SKM-1 (cell line): Measurements from ENCODE around the gene KRT80.
A peak's percentile ranks its signal among the peaks of the same experiment; 100 is the strongest.

Experiments used
- DNase-seq: peaks from one replicate; lab custom pipeline; 2025; ENCODE audit not compliant: unreplicated experiment; lab: John Stamatoyannopoulos, UW

Gene KRT80

GRCh38 chr12:52211716-52212585, 20.1 kb upstream of the KRT80 start:
- no peak for DNase-seq

- DNase-seq = no peak
Observed at GRCh38 chr12:52210925-52211650, 19.3 kb upstream of the KRT80 start.

- no peak for DNase-seq
Observed at GRCh38 chr12:52210186-52210924, 18.5 kb upstream of the KRT80 start.

- no peak for DNase-seq
Observed at GRCh38 chr12:52209321-52209720, 17.5 kb upstream of the KRT80 start.

GRCh38 chr12:52208424-52209165, 16.8 kb upstream of the KRT80 start:
- no peak for DNase-seq

- no peak for DNase-seq
Observed at GRCh38 chr12:52207895-52208294, 16.1 kb upstream of the KRT80 start.

- DNase-seq = no peak
Observed at GRCh38 chr12:52207106-52207505, 15.3 kb upstream of the KRT80 start.

GRCh38 chr12:52206304-52207040, 14.7 kb upstream of the KRT80 start:
- DNase-seq = no peak

GRCh38 chr12:52205612-52206303, 13.9 kb upstream of the KRT80 start:
- DNase-seq = no peak

GRCh38 chr12:52204931-52205505, 13.2 kb upstream of the KRT80 start:
- DNase-seq = no peak

- DNase-seq = no peak
Observed at GRCh38 chr12:52204095-52204930, 12.5 kb upstream of the KRT80 start.

- DNase-seq = peak; percentile 78
Observed at GRCh38 chr12:52203079-52203921, 11.5 kb upstream of the KRT80 start.

GRCh38 chr12:52202361-52203078, 10.7 kb upstream of the KRT80 start:
- DNase-seq = no peak

- DNase-seq = no peak
Observed at GRCh38 chr12:52201451-52201839, 9.6 kb upstream of the KRT80 start.

- DNase-seq = no peak
Observed at GRCh38 chr12:52200781-52201450, 9.1 kb upstream of the KRT80 start.

- DNase-seq = no peak
Observed at GRCh38 chr12:52200086-52200780, 8.4 kb upstream of the KRT80 start.
